Measurements from ENCODE around the gene NFIL3. TPM values are rescaled to one million over a fixed set of nuclear protein-coding genes. Genes with fewer than 3 reads are reported as not detected.

The NFIL3 gene
- total RNA-seq, 4 donors from 2014 or later, result 15.8 to 26.4 (median 22.2) TPM

- intact Hi-C loops (cut with DNase I; ENCODE audit: low total_unique reads), result no loop called here
- 80% methylated on average over 7 of the region's 8 CpGs; no CpG with 5 or more reads in 1 of the 2 donors for WGBS, 2 donors (ENCODE audit: low coverage in 1 of 2)
Observed at GRCh38 chr9:91443321-91443993, 19.8 kb upstream of the NFIL3 start.

GRCh38 chr9:91436841-91437240 lies 13.2 kb upstream of the NFIL3 start:
- Histone ChIP-seq H3K27ac (no peak overlapping the region), H3K36me3 (no peaks in the 10 kb centered on the region), H3K9me3 (no peaks in the 10 kb centered on the region), H3K4me3 (no peak overlapping the region), H3K27me3 (peaks cover 6% of the 10 kb centered on the region), H3K4me1 (peaks cover 3 to 8% (median 3%) of the 10 kb centered on the region in 4 donors)
- intact Hi-C loops (cut with DNase I; ENCODE audit: low total_unique reads) (loop anchor here (5.0 kb wide), 1 partner anchor 525 kb away; no protein-coding TSS in a partner anchor), in situ Hi-C loops (cut with MboI; ENCODE audit: low pct_ligation_motif_present in 1 of 4, low pct_unique_long_range_greater_than_20kb in 1 of 4, low sequenced_read_pairs in 3 of 4) (loop anchor here (5.0 to 25.0 kb wide), 6 partner anchors 250 to 525 kb away; no protein-coding TSS in a partner anchor)
- no peak for DNase-seq
- WGBS, 2 donors (ENCODE audit: low coverage in 1 of 2), result 92 to 96% methylated on average over 4 to 13 of the region's 13 CpGs
- TF ChIP-seq POLR2AphosphoS5 (IDR thresholded peaks at IDR 0.05) (no peak), CTCF (IDR thresholded peaks at IDR 0.05) (no peak), EP300 (IDR thresholded peaks at IDR 0.05; ENCODE audit: low read depth) (no peak), POLR2A (IDR thresholded peaks at IDR 0.05) (no peak)

More at GRCh38 chr9:91443321-91443993, 19.8 kb upstream of the NFIL3 start:
- DNase-seq, result no peak
- TF ChIP-seq CTCF (IDR thresholded peaks at IDR 0.05) (no peak), POLR2A (IDR thresholded peaks at IDR 0.05) (no peak), POLR2AphosphoS5 (IDR thresholded peaks at IDR 0.05) (no peak), EP300 (IDR thresholded peaks at IDR 0.05; ENCODE audit: low read depth) (no peak)
- no peaks in the 10 kb centered on the region for H3K4me1 ChIP-seq
- H3K36me3 ChIP-seq, result no peaks in the 10 kb centered on the region
- H3K27ac ChIP-seq, result no peak overlapping the region
- H3K4me3 ChIP-seq, result no peak overlapping the region
- peaks cover 0 to 5% of the 10 kb centered on the region in 2 donors for H3K9me3 ChIP-seq
- in situ Hi-C loops (cut with MboI; ENCODE audit: low pct_ligation_motif_present in 1 of 4, low pct_unique_long_range_greater_than_20kb in 1 of 4, low sequenced_read_pairs in 3 of 4), result loop anchor here (25.0 kb wide), 3 partner anchors 244 to 531 kb away; no protein-coding TSS in a partner anchor
- H3K27me3 ChIP-seq, result no peaks in the 10 kb centered on the region

GRCh38 chr9:91433180-91433579 lies 9.5 kb upstream of the NFIL3 start:
- Histone ChIP-seq H3K27me3 (peaks cover 4% of the 10 kb centered on the region), H3K4me3 (no peak overlapping the region), H3K36me3 (no peaks in the 10 kb centered on the region), H3K27ac (no peak overlapping the region), H3K9me3 (no peaks in the 10 kb centered on the region), H3K4me1 (peaks cover 3 to 8% (median 3%) of the 10 kb centered on the region in 4 donors)
- 13% methylated on average over 2 of the region's 2 CpGs for WGBS, 2 donors (ENCODE audit: low coverage in 1 of 2)
- no peak for DNase-seq
- TF ChIP-seq EP300 (IDR thresholded peaks at IDR 0.05; ENCODE audit: low read depth) (no peak), CTCF (IDR thresholded peaks at IDR 0.05) (peak; percentile 49 to 56 (median 52))
- intact Hi-C loops (cut with DNase I; ENCODE audit: low total_unique reads) (no loop called here), in situ Hi-C loops (cut with MboI; ENCODE audit: low pct_ligation_motif_present in 1 of 4, low pct_unique_long_range_greater_than_20kb in 1 of 4, low sequenced_read_pairs in 3 of 4) (loop anchor here (10.0 to 25.0 kb wide), 4 partner anchors 254 to 521 kb away; no protein-coding TSS in a partner anchor)

GRCh38 chr9:91431485-91431884 lies 7.9 kb upstream of the NFIL3 start:
- WGBS, 2 donors (ENCODE audit: low coverage in 1 of 2), result 76 to 80% methylated on average over 1 to 5 of the region's 5 CpGs
- DNase-seq, result no peak
- TF ChIP-seq CTCF (IDR thresholded peaks at IDR 0.05) (no peak), EP300 (IDR thresholded peaks at IDR 0.05; ENCODE audit: low read depth) (no peak), POLR2A (IDR thresholded peaks at IDR 0.05) (no peak), POLR2AphosphoS5 (IDR thresholded peaks at IDR 0.05) (no peak)

More at GRCh38 chr9:91431485-91431884, 7.9 kb upstream of the NFIL3 start:
- in situ Hi-C loops (cut with MboI; ENCODE audit: low pct_ligation_motif_present in 1 of 4, low pct_unique_long_range_greater_than_20kb in 1 of 4, low sequenced_read_pairs in 3 of 4) (loop anchor here (10.0 to 25.0 kb wide), 4 partner anchors 256 to 519 kb away; no protein-coding TSS in a partner anchor), intact Hi-C loops (cut with DNase I; ENCODE audit: low total_unique reads) (no loop called here)
- Histone ChIP-seq H3K27ac (no peak overlapping the region), H3K4me1 (peaks cover 3 to 8% (median 3%) of the 10 kb centered on the region in 4 donors), H3K36me3 (no peaks in the 10 kb centered on the region), H3K9me3 (no peaks in the 10 kb centered on the region), H3K4me3 (no peak overlapping the region), H3K27me3 (no peaks in the 10 kb centered on the region)
